ENCODE results near the gene TRIM47. TPM values are rescaled to one million over a fixed set of nuclear protein-coding genes. Genes with fewer than 3 reads are reported as not detected.

The TRIM47 gene
- total RNA-seq, 1 donor from 2014 or later, result 39.4 TPM

DNA sequence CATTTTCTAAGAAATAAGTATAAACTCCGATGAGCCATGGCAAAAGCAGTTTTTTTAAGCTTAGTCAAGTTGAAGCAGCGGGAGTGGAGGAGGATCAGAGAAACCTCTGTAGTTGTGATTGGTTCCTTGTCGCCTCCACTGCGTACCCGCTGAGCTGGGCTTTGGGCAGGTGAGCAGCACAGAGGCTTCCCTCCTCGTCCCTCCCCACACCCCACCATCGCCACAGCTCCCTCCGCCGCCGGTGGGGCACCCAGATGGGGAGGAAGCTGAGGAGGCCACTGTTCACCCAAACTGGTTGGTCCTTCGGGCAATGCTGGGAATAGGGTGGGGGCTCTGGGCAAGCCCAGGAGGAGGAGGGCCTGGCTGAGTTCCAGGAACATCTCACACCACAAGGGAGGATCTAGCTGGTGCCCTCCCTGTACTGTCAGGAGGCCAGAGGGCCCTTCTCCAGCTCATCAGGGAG is 31.5 kb upstream of the TRIM47 start:
- no peak for DNase-seq (ENCODE audit: missing footprints)
- ATAC-seq, result peak; percentile 14
- intact Hi-C loops (cut with DNase I), result no loop called here

DNA sequence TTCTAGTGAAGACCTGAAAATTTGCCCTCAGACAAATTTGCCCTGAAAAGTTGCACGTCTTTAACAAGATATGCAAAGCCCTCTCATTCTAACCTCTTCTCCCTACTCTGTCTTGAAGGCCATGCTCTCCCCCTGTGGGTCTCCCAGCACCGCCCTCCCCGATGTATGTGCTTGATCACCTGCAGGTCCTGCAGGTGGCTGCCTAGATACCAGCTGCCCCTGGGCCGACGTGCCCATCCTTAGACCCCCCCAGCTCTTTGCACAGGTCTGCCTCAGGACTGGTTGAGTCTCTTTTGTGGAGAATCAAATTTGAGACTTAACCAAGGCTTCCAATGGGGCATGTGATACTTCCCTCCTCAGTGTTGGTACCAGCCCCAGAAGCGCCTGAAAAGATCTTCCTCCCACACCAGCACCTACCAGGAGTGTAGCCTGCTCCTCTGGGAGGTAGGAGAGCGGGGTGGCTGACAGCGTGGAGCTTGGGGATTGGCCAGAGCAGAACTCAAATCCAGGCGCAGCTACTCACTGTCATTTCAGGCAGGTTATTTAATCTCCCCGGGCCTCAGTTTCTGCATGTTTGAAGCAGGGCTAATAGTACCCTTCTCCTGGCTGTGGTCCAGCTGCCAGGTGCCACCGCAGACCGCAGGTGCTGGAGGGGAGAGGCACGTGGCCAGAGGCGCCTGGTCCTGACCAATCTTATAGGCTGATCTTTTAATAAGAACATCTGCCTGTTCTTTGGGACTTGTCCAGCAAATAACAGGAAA is 30.9 kb upstream of the TRIM47 start:
- intact Hi-C loops (cut with DNase I), result no loop called here
- ATAC-seq (no peak), DNase-seq (ENCODE audit: missing footprints) (no peak)

DNA sequence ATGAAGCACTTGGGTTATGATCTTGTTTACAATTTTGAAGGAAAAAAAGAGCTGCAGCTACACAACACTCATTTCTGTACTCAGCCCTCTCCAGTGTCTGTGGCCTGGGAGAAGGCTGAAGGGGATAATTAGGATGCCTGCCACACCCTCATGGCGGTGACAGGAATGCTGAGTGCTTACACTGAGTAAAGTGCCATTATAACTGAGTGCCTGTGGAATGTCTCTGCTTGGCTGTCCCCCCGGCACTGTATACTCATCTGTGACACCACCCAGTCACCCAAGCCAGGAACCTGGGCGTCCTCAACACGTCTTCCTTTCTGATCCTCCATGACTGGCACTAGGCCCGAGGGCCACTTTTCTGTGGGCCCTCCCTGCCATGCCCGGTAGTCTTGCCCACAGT is 29.8 kb upstream of the TRIM47 start:
- ATAC-seq (peak; percentile 74), DNase-seq (ENCODE audit: missing footprints) (peak; percentile 84)
- intact Hi-C loops (cut with DNase I), result no loop called here

DNA sequence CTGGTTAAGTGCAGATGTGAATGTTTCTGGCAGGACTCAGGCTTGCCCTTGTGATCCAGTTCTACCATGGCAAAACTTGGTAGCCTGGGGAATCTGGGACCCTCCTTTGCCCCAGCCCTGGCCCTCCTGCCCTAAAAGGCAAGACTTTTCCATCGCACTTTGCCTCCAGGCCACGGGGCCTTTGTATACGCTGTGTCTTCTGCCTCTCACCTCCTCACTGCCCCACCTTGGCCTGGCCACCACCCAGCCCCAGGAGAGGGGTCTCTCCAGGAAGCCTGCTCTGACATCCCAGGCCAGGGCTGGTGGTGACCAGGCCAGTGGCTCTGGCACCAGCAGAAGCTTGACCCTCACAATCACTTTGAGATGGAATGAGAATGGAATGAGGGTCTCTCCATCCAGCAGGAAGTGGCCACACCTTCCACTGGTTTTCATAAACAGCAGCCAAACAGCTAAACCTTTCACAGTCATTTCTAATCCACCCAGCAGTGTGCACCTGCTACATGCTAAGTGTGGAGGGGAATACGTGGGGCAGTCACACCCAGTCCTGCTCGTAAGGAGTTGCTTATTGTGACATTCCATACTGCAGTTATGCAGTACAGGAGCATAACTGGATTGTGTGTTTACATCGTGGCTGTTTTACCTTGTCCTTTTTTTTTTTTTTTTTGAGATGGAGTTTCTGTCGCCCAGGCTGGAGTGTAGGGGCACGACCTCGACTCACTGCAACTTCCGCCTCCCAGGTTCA is 27.9 kb upstream of the TRIM47 start:
- ATAC-seq (no peak), DNase-seq (ENCODE audit: missing footprints) (no peak)
- intact Hi-C loops (cut with DNase I), result no loop called here

DNA sequence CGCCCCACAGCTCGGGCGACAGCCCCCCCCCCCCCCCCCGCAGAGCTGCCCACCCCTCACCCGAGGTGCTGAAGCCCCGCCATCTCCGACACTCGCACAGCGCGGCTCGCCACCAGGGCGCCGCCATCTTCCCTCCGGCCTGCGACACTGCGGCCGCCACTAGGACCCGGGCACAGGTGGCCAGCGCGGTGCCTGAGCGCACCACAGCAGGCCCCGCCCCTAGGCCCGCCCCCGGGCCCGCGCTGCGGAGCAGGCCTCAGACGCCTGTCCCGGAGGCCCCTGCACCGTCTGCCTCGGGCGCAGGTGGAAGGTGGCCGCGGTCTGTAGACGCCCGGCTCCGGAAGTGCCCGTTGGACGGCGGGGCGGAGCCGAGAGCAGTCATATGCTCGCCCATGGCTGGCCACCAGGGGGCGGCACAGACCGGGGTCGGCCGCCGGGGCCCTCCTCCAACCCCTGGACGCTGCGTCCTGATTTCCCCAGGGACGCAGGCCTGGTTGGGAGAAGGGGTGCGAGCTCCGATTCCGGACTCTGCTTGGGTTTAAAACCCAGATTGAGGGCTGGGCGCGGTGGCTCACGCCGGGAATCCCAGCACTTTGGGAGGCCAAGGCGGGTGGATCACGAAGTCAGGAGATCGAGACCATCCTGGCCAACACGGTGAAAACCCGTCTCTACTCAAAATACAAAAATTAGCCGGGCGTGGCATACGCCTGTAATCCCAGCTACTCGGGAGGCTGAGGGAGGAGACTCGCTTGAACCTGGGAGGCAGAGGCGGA is 26.6 kb upstream of the TRIM47 start, which contains the start of gene MRPL38:
MRPL38 (minus strand) TSS at position 136 of the 773 bp plus-strand sequence; CDS start at position 127, 9 bp downstream.
- intact Hi-C loops (cut with DNase I), result loop anchor here (1.0 kb wide), 2 partner anchors 74 to 100 kb away; partner anchors contain the start of genes ACOX1 and TEN1
- DNase-seq (ENCODE audit: missing footprints) (peak; percentile 97), ATAC-seq (peak; percentile 95)

DNA sequence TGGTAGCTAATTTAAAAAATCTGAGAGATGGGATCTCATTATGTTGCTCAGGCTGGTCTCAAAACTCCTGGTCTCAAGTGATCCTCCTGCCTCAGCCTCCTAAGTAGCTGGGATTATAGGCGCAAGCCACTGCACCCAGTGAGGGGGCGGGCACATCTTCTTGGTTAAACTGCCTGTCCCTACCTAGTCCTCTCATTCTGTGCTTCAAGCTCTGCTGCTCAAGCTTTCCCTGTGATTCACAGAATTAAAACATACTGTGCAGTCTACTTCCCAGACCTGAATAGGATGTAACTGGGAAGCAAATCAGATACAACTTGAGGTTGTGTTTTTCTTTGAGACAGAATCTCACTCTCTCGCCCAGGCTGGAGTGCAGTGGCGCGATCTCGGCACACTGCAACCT is 24.0 kb upstream of the TRIM47 start:
- ATAC-seq, result no peak
- DNase-seq (ENCODE audit: missing footprints), result no peak
- intact Hi-C loops (cut with DNase I), result no loop called here

DNA sequence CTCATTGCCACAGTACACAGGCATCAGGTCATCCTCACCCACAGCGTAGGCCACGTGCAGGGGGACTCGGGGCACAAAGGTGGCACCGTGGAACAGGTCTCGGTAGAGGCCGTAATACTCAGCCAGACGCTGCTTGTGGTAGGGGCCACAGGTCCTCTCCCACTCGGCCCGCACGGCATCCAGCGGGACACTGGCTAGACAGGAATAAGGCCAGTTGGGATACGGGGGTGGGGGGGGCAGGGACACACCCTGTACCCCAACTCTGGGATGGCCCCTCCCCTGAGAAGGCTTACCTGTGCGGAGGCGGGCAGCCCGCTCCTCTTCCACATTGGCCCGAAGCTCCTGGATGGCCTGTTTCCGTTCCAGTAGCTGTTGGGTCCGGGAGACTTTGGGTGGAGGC is 23.3 kb upstream of the TRIM47 start:
- ATAC-seq, result no peak
- intact Hi-C loops (cut with DNase I), result no loop called here
- no peak for DNase-seq (ENCODE audit: missing footprints)

DNA sequence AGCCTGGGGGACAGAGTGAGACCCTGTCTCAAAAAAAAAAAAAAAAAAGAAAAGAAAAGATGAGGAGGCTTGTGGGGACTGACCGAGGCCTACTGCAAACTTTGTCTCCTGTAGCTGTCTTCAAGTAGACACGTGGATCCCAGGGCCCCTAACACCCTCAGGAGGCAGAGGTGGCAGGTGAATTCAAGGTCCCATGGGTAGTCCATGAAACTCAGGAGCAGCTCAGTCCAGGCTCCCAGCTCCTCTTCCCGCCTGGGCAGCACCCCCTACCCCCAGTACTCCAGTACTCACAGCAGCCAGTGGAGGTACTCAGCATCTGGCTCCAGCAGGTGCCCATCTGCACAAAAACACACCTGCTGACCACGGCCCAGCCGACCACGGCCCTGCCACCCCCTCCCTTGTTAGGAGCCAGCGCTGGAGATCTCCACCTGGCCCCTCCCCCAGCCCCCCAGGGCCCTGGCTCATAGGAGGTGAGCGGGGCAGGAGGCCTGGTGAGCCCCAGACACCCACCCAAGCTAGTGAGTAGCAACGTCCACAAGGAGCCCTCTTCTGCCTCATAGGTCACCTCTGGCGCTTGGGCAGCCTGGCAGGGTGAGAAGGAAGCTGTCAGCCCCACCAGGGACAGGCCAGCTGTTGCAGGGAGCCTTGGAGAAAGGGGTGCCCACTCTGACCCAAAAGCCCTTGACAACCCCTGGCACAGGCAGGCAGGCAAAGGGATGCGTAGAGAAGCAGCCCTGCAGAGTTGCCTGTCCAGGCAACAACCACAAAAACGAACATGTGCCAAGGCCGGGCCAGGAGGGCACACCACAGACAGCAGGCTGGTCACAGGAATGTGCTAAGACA is 22.5 kb upstream of the TRIM47 start:
- intact Hi-C loops (cut with DNase I), result no loop called here
- ATAC-seq, result no peak
- no peak for DNase-seq (ENCODE audit: missing footprints)

DNA sequence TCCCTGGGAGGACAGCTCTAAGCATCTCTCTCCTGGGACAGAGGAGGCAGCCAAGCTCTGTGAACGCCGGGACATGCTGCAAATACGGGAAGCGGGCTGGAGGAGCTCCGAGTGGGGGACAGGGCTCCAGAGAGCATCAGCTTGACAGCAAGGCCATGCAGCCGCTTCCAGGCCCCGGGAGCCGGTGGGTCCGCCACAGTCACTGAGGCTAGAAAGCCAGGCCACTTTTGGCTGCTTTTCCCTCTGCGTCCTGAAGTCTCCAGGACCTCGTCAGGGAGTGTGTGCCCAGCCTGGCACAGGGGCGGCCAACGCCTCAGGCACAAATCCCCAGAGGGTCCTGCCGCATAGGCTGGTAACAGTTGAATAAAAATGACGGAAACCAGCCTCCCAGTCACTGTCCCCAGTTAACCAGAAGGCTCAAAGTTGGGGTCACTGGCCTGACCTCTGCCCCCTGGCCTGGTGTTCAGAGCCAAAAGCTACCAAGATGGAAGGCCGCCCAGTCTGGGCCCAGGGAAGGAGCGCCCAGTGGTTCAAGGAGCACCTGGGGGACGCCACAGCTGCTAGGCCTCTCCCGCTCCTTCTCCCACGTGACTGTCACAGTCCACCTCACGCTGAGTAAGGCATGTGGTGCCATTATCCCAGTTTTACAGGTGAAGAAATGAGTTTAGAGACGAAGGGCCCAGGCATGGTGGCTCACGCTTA is 21.5 kb upstream of the TRIM47 start:
- ATAC-seq (no peak), DNase-seq (ENCODE audit: missing footprints) (no peak)
- intact Hi-C loops (cut with DNase I), result loop anchor here (5.0 kb wide), 1 partner anchor 123 kb away; a partner anchor contains a TSS

DNA sequence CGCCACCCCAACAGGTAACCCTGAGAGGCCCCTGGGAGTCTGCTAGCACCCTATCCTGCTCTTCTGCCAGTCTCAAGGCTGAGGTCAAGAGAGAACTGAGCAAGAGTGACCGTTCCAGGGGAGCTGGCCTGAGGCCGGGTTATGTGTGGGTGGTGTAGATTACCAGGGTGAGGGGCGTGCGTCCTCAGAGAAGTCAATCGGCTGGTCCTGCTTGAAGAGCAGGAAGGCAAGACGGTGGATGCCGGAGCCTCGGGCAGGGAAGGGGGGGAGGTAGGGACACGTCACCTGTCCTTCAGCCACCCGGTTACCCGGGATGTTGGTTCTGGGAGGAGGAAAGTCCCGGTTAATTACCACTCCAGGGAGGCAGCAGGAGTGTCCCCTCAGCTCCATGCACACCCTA is 21.0 kb upstream of the TRIM47 start:
- no peak for ATAC-seq
- intact Hi-C loops (cut with DNase I), result loop anchor here (5.0 kb wide), 1 partner anchor 122 kb away; a partner anchor contains a TSS
- DNase-seq (ENCODE audit: missing footprints), result no peak

DNA sequence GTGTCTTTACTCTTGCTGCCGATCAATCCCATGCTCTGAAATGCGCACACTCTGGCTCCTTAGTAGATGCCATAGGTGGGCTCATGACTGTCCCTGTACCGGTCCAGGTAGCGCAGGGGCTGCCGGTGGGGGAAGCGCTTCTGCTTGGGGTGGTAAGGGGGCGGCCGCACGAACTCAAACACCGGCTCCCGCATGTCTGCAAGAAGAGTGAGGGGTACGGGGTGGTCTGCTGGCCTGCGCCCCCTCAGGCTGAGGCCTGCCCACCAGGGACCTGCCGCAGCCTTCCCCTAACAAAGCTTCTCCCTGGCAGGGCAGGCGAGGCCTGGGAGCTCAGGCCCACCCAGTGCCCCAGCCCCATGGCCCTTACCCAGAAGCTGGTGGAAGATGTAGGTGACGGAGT is 20.4 kb upstream of the TRIM47 start:
- ATAC-seq, result no peak
- intact Hi-C loops (cut with DNase I), result loop anchor here (5.0 kb wide), 1 partner anchor 121 kb away; a partner anchor contains a TSS
- DNase-seq (ENCODE audit: missing footprints), result no peak

DNA sequence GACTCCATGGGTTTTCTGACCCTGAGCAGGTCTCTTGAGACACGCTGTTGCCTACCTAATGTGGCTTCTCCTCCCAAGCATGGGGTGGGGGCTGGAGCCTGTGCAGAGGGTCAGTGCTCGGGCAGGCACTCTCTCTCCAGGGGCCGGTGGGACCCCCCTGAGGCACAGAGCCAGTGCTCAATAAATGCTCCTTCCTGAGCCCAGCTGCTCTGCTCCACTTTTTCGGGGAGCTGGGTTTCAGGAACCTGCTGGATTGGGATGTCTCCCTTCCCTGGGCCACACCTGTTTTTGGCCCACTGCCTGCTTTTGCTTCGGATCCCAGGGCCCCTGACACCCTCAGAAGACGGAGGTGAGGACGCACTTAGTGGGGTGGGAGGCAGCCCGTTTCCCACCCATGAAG is 19.7 kb upstream of the TRIM47 start:
- ATAC-seq (no peak), DNase-seq (ENCODE audit: missing footprints) (no peak)
- intact Hi-C loops (cut with DNase I), result loop anchor here (5.0 kb wide), 1 partner anchor 121 kb away; a partner anchor contains a TSS

DNA sequence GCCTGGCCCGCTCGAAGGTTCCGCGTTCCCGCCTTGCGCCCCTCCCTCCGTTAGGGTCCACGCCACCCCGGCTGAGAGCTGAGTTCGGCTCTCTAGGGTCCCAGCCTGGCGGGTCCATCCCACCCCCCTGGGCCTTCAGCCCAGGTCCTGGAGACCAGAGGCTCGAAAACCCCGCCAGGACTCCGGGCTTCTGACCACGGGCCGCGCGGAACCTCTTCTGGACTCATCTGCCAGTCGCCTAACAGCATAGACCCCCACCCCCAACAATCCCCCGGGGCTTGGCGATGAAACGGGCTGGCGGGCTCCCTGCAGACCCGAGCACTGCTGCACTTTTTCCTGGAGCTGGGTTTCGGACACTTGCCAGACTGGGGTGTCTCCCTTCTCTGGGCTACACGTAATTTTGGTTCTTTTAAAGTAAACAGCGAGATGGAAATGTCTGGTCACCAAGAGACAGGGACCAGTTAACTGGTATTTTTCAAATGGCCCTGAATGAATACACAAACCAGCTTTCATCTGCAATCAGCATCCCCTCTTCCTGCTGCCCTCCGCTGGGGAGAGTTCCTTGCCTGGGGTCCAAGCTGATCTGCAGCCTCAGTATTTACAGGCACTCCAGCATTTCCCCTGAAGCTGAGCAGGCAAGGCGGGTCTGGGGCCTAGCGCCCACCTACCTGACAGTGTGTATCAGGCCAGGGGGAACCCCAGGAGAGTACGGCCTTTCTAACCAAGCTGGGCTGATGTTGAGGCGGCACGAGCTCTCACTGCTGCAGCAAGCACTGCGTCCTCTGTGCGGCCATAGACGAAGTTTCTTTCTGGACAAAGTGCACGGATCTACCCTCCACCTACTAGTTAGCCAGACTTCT is 19.0 kb upstream of the TRIM47 start:
- intact Hi-C loops (cut with DNase I), result loop anchor here (2.0 to 5.0 kb wide), 3 partner anchors 21 to 120 kb away; partner anchors contain the start of gene WBP2
- ATAC-seq (no peak), DNase-seq (ENCODE audit: missing footprints) (no peak)

DNA sequence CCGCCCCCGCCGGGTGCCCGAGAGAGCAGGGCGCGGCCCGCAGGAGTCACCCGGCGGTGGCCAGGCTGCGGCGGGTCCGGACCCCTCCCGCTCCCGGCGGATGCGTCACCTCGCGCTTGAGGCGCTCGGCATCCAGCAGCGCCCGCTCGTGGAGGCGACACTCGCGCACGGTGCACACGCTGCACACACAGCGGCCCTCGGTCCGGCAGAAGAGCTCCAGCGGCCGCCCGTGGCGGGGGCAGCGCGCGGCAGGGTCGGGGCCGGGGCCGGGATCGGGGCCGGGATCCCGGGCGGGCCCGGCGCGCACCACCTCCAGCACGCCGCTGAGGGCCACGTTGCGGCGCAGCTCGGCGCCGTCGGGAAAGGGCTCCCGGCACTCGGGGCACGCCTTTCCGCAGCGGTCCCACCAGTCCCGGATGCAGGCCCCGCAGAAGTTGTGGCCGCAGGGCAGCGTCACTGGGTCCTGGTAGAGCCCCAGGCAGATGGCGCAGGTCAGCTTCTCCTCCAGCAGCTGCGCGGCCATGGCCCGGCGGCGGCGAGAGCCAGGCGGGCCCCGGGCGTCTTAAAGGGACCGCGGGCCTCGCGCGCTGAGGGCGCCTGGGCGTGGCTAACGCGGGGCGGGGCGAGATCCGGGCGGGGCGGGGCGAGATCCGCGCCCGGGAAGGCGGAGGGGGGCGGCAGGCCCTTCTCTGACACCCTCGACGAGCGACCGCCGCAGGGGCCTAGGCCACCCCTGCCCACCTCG is 18.2 kb upstream of the TRIM47 start, which contains the start of gene TRIM65:
TRIM65 (minus strand) TSS at position 537 of the 745 bp plus-strand sequence; CDS start at position 523, 14 bp downstream.
- intact Hi-C loops (cut with DNase I), result loop anchor here (2.0 to 5.0 kb wide), 3 partner anchors 20 to 119 kb away; partner anchors contain the start of gene WBP2
- peak; percentile 93 for DNase-seq (ENCODE audit: missing footprints)
- ATAC-seq, result peak; percentile 88

DNA sequence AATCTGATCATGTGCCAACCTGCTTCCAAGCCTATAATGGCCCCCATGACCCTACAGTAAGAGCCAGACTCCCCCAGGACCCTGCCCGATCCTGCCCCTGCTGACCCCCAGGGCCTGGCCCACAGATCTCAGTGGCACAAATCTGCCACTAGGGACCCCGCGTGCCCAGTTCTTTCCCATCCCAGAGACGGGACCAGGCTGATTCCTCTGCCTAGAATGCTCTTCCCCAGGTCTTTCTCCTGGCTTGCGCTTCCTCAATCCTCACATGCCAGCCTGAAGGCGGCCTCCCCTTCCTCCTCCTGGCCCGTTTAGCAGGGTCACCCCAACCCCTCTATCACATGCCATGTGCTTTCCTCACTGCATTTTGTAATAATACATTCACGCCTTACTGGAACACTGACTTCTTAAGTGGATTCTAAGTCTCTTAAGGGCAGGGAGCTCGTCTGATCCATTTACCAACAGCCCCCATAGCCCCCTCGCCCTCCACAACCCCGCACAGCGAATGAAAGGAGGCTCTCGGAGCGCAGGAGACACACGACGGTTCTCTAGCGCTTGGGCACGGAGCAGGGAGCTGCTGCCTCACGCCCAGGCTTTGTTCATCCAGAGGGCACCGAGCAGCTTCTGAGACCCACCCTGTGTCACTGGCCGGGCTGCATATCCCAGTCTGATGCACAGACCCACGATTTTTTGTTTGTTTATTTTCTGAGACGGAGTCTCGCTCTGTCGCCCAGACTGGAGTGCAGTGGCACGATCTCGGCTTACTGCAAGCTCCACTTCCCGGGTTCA is 17.2 kb upstream of the TRIM47 start:
- ATAC-seq (no peak), DNase-seq (ENCODE audit: missing footprints) (no peak)
- intact Hi-C loops (cut with DNase I), result loop anchor here (2.0 to 5.0 kb wide), 3 partner anchors 19 to 118 kb away; partner anchors contain the start of gene WBP2

Measured in Right ventricle myocardium inferior (tissue), 1 donor.